ENCODE measurements around the gene SLC43A3. TPM values are rescaled to one million over a fixed set of nuclear protein-coding genes. Genes with fewer than 3 reads are reported as not detected.

The SLC43A3 gene
- total and polyA plus RNA-seq, 9 of the 15 experiments (the other 6 are each of a cell fraction or from before 2014, with no cell fraction given) = 63.7 to 281 (median 139) TPM

GRCh38 chr11:57387289-57388030, 39.5 kb downstream of the SLC43A3 start (continued):
- TF ChIP-seq BRD4 (IDR thresholded peaks at IDR 0.05) (no peak), L3MBTL2 (IDR thresholded peaks at IDR 0.05) (no peak), NR2F6 (CRISPR knock-in tag; IDR thresholded peaks at IDR 0.05) (no peak), ZNF584 (CRISPR knock-in tag; IDR thresholded peaks at IDR 0.05; ENCODE audit: low read depth) (no peak)

- peak; percentile 47; the same call in 1 of the 2 replicates for TF ChIP-seq VEZF1 (CRISPR knock-in tag; IDR thresholded peaks at IDR 0.05)
- TF ChIP-seq ZC3H8 (IDR thresholded peaks at IDR 0.05) = no peak
- H3K27me3 ChIP-seq (ENCODE audit: control insufficient read depth in 2 of 2, insufficient read depth in 2 of 2, low read length in 2 of 2) = no peaks in the 10 kb centered on the region
- no peaks in the 10 kb centered on the region for H3K79me2 ChIP-seq (ENCODE audit: control insufficient read depth, insufficient read depth, low read length)
- no peaks in the 10 kb centered on the region for H4K20me1 ChIP-seq (replicated peaks; ENCODE audit: control insufficient read depth, insufficient read depth, low read length)
- in situ Hi-C loops (cut with MboI) = no loop called here
- no peak overlapping the region for H3K4me3 ChIP-seq
- no peak for FAIRE-seq
- no peak for ATAC-seq
- intact Hi-C loops (cut with micrococcal nuclease) = loop anchor here (2.0 kb wide), 1 partner anchor 38 kb away; no protein-coding TSS in a partner anchor
- no peaks in the 10 kb centered on the region for H3K9me1 ChIP-seq (ENCODE audit: control insufficient read depth, insufficient read depth, low read length)
- no peak overlapping the region for H3K27ac ChIP-seq (ENCODE audit: extremely low read depth, low read depth, low read length)
- CTCF ChIA-PET (ENCODE audit: low intra/inter-chr PET ratio) = no interaction called here
- H3K9ac ChIP-seq (ENCODE audit: insufficient read depth in 1 of 2, low read depth in 2 of 2, low read length in 2 of 2) = peak overlapping the region in 1 of 2 experiments; percentile 73; a peak in 1 of 4 replicates
- 39% methylated on average over 5 of the region's 5 CpGs for WGBS (ENCODE audit: insufficient coverage, low coverage, missing lambda C conversion rate)
- peak overlapping the region; percentile 29; the same call in 1 of the 2 replicates for H3K4me2 ChIP-seq (ENCODE audit: insufficient read depth, low read length)
- no peaks in the 10 kb centered on the region for H3K9me3 ChIP-seq (replicated peaks; ENCODE audit: control insufficient read depth, insufficient read depth, low read depth, low read length)
- H2AFZ ChIP-seq (ENCODE audit: low read depth, low read length) = peak overlapping the region; percentile 17; the same call in 1 of the 2 replicates
- POLR2A ChIA-PET = interaction anchor here (0.6 to 1.6 kb wide), 6 partner anchors 10 to 75 kb away, joined by 3 to 5 read pairs (median 3); no protein-coding TSS in a partner anchor
- H3K4me1 ChIP-seq (replicated peaks in 1 of 2; ENCODE audit: control insufficient read depth in 2 of 2, insufficient read depth in 2 of 2, low read length in 2 of 2) = peaks cover 40 to 65% of the 10 kb centered on the region in 2 experiments
- BruUV-seq (replicated peaks) = no TSS peak
- H3K36me3 ChIP-seq (ENCODE audit: control insufficient read depth, insufficient read depth, low read length) = no peaks in the 10 kb centered on the region
- DNase-seq (ENCODE audit: extremely low read depth in 1 of 4, low spot score in 3 of 4) = no peak
These were observed 40.6 kb downstream of the SLC43A3 start for GRCh38 chr11:57386178-57386940.

Measured in K562 (cell line).